Liver (tissue), 9 donors: ENCODE data around the gene CERS4. TPM values are rescaled to one million over a fixed set of nuclear protein-coding genes. Genes with fewer than 3 reads are reported as not detected.
"Not testable (repeated sequence)": the region's sequence is repeated elsewhere in the genome, so short reads cannot be mapped to it uniquely, and the experiment has no call there.

Experiments used
- DNase-seq: peaks from one replicate; pipeline ENCODE4 v3.0.0-alpha.2; 2017; ENCODE audit warnings: low spot score
- H3K27ac ChIP-seq, 2 donors: one replicate each; pipeline ENCODE4 v1.7.0; 2013; ENCODE audit warnings: inconsistent platforms in 2 of 2, low read length in 2 of 2, control low read depth in 1 of 2, low read depth in 1 of 2, mild to moderate bottlenecking in 1 of 2
- H3K27me3 ChIP-seq, 4 donors: one replicate each; pipeline versions ENCODE4 v1.6.1 to v1.7.0; 2013; ENCODE audit warnings: low read length in 3 of 4, inconsistent platforms in 1 of 4, mild to moderate bottlenecking in 1 of 4, moderate library complexity in 1 of 4; ENCODE audit not compliant: control insufficient read depth in 4 of 4, insufficient read depth in 4 of 4
- H3K36me3 ChIP-seq, 4 donors: one replicate each; pipeline versions ENCODE4 v1.6.1 to v1.7.0; 2013; ENCODE audit warnings: low read length in 3 of 4, mild to moderate bottlenecking in 3 of 4, low read depth in 1 of 4, moderate library complexity in 1 of 4; ENCODE audit not compliant: control insufficient read depth in 4 of 4, insufficient read depth in 3 of 4
- H3K4me1 ChIP-seq, 4 donors: one replicate each; pipeline versions ENCODE4 v1.6.1 to v1.7.0; 2013; ENCODE audit warnings: low read length in 3 of 4, mild to moderate bottlenecking in 3 of 4, moderate library complexity in 1 of 4; ENCODE audit not compliant: control insufficient read depth in 4 of 4, insufficient read depth in 4 of 4
- H3K4me3 ChIP-seq, 3 donors: one replicate each; pipeline versions ENCODE4 v1.6.1 to v1.7.0; 2013; ENCODE audit warnings: low read length in 3 of 3, control low read depth in 1 of 3, low read depth in 1 of 3, mild to moderate bottlenecking in 1 of 3
- H3K9ac ChIP-seq, 2 donors: one replicate each; pipeline ENCODE4 v1.7.0; 2013; ENCODE audit warnings: low read length in 2 of 2, mild to moderate bottlenecking in 2 of 2, moderate library complexity in 2 of 2, control low read depth in 1 of 2, low read depth in 1 of 2
- H3K9me3 ChIP-seq, 4 donors: one replicate each; pipeline versions ENCODE4 v1.6.1 to v1.7.0; 2013; ENCODE audit warnings: low read length in 3 of 4; ENCODE audit not compliant: control insufficient read depth in 4 of 4
- EGR1 ChIP-seq, 2 donors: IDR thresholded peaks; 2 replicates each; pipeline ENCODE4 v1.6.1; 2016 to 2018; ENCODE audit warnings: antibody characterized with exemption in 2 of 2, low read depth in 2 of 2
- FOXA1 ChIP-seq: IDR thresholded peaks from 2 replicates; pipeline ENCODE4 v1.6.1; 2016; ENCODE audit warnings: antibody characterized with exemption
- FOXA2 ChIP-seq: IDR thresholded peaks from 2 replicates; pipeline ENCODE4 v1.6.1; 2016; ENCODE audit warnings: antibody characterized with exemption
- GABPA ChIP-seq, 2 donors: IDR thresholded peaks in 1 of 2; conservative IDR thresholded peaks in 1 of 2; 2 replicates each; pipeline ENCODE4 v1.6.1; 2016; ENCODE audit warnings: antibody characterized with exemption in 2 of 2, mild to moderate bottlenecking in 1 of 2, moderate library complexity in 1 of 2
- HNF4A ChIP-seq, 2 donors: conservative IDR thresholded peaks; 2 replicates each; pipeline ENCODE4 v1.6.1; 2016; ENCODE audit warnings: antibody characterized with exemption in 2 of 2, mild to moderate bottlenecking in 2 of 2
- HNF4G ChIP-seq: IDR thresholded peaks from 2 replicates; pipeline ENCODE4 v1.6.1; 2016; ENCODE audit warnings: antibody characterized with exemption
- JUND ChIP-seq, 2 donors: IDR thresholded peaks; 2 replicates each; pipeline ENCODE4 v1.6.1; 2016; ENCODE audit warnings: antibody characterized with exemption in 2 of 2
- NR2F2 ChIP-seq: IDR thresholded peaks from 2 replicates; pipeline ENCODE4 v1.6.1; 2016; ENCODE audit warnings: antibody characterized with exemption
- RAD21 ChIP-seq, 2 donors: IDR thresholded peaks; 2 replicates each; pipeline ENCODE4 v1.6.1; 2016; ENCODE audit warnings: antibody characterized with exemption in 2 of 2, mild to moderate bottlenecking in 2 of 2
- RXRA ChIP-seq, 2 donors: IDR thresholded peaks; 2 replicates each; pipeline ENCODE4 v1.6.1; 2017 to 2018; ENCODE audit warnings: antibody characterized with exemption in 2 of 2, mild to moderate bottlenecking in 1 of 2
- SP1 ChIP-seq: IDR thresholded peaks from 2 replicates; pipeline ENCODE4 v1.6.1; 2018; ENCODE audit warnings: antibody characterized with exemption, mild to moderate bottlenecking
- YY1 ChIP-seq: IDR thresholded peaks from 2 replicates; pipeline ENCODE4 v1.6.1; 2016; ENCODE audit warnings: antibody characterized with exemption, mild to moderate bottlenecking
- WGBS: extraction: QIAGEN DNeasy Blood & Tissue Kit; methylation state at CpG from one replicate; pipeline ENCODE4 v1.1.7; 2013; 5-methylcytosine and 5-hydroxymethylcytosine counted together
- polyA plus RNA-seq, 2 donors: library from polyadenylated mRNA; stranded (reverse) in 1 of 2; unstranded in 1 of 2; fragments of 200-250 nt in 1 of 2; fragments of >200 nt in 1 of 2; fragmentation: Nextera tagmentation in 1 of 2; extraction: Ambion mirVana in 1 of 2; gene quantifications; one replicate each; pipeline versions ENCODE4 v1.2.1 to v1.2.3, GENCODE V29; 2013 to 2015
- total RNA-seq, 2 donors: library from RNA; depleted of rRNA; stranded (reverse); fragments of >200 nt; gene quantifications; one replicate each; pipeline ENCODE4 v1.2.3, GENCODE V29; 2014
- TF ChIP-seq, protein P1 (sequence below): IDR thresholded peaks from 2 replicates; pipeline ENCODE4 v1.6.1; 2016; ENCODE audit warnings: antibody characterized with exemption
- TF ChIP-seq, protein P2 (sequence below): IDR thresholded peaks from 2 replicates; pipeline ENCODE4 v1.6.1; 2016; ENCODE audit warnings: antibody characterized with exemption
- TF ChIP-seq, protein P3 (sequence below): fragments of 150-350 bp; IDR thresholded peaks from 2 replicates; pipeline ENCODE4 v1.5.1; 2017; ENCODE audit warnings: improper control_type of control experiment, low read depth, low read length; ENCODE audit not compliant: missing input control
- donor health status: healthy.
- donor health status: healthy.
- donor health status: healthy.
- donor health status: healthy.
- donor health status: healthy.

Gene CERS4
- total and polyA plus RNA-seq, 4 donors = 42.7 to 65.1 (median 56.4) TPM

- no peak for TF ChIP-seq HNF4A (conservative IDR thresholded peaks at IDR 0.05)
- no peaks in the 10 kb centered on the region for H3K4me1 ChIP-seq
- H3K9me3 ChIP-seq = no peaks in the 10 kb centered on the region
- no peak for DNase-seq
- H3K4me3 ChIP-seq = no peak overlapping the region
- peaks cover 3 to 32% (median 12%) of the 10 kb centered on the region in 4 donors for H3K36me3 ChIP-seq
- WGBS = 95% methylated on average over 14 of the region's 14 CpGs
- no peak overlapping the region for H3K9ac ChIP-seq
- no peak overlapping the region for H3K27ac ChIP-seq
- H3K27me3 ChIP-seq = no peaks in the 10 kb centered on the region
Measured at GRCh38 chr19:8261881-8262280, 52.7 kb downstream of the CERS4 start.

DNA sequence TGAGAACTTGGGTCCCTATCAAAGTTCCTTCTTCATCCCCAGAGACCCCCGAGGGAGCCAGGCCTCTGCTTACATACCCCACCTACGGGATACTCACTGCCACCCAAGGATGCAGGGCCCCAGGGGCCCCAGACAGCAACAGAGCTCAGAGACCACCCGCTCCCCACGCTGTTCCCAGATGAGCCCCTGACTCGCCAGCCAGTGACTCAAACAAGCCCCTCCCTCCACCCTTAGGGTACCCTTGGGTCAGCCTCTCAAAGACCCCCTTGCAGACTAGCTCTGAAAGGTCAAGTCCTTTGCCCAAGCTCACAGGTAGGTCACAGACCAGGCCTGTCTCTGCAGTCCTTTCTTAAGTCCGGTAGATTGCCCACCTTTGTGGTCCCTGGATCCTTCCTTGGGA is 53.3 kb downstream of the CERS4 start:
- H3K36me3 ChIP-seq = peaks cover 3 to 30% (median 10%) of the 10 kb centered on the region in 4 donors
- no peak overlapping the region for H3K4me3 ChIP-seq
- H3K9ac ChIP-seq = no peak overlapping the region
- no peaks in the 10 kb centered on the region for H3K9me3 ChIP-seq
- no peak for DNase-seq
- H3K27me3 ChIP-seq = no peaks in the 10 kb centered on the region
- no peaks in the 10 kb centered on the region for H3K4me1 ChIP-seq
- TF ChIP-seq, protein P1, sequence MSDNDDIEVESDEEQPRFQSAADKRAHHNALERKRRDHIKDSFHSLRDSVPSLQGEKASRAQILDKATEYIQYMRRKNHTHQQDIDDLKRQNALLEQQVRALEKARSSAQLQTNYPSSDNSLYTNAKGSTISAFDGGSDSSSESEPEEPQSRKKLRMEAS = no peak
- TF ChIP-seq RXRA (IDR thresholded peaks at IDR 0.05) = no peak
- no peak for TF ChIP-seq RAD21 (IDR thresholded peaks at IDR 0.05)
- TF ChIP-seq NR2F2 = no peak
- TF ChIP-seq HNF4A (conservative IDR thresholded peaks at IDR 0.05) = no peak
- TF ChIP-seq, protein P2, sequence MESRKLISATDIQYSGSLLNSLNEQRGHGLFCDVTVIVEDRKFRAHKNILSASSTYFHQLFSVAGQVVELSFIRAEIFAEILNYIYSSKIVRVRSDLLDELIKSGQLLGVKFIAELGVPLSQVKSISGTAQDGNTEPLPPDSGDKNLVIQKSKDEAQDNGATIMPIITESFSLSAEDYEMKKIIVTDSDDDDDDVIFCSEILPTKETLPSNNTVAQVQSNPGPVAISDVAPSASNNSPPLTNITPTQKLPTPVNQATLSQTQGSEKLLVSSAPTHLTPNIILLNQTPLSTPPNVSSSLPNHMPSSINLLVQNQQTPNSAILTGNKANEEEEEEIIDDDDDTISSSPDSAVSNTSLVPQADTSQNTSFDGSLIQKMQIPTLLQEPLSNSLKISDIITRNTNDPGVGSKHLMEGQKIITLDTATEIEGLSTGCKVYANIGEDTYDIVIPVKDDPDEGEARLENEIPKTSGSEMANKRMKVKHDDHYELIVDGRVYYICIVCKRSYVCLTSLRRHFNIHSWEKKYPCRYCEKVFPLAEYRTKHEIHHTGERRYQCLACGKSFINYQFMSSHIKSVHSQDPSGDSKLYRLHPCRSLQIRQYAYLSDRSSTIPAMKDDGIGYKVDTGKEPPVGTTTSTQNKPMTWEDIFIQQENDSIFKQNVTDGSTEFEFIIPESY = no peak
- no peak for TF ChIP-seq JUND (IDR thresholded peaks at IDR 0.05)
- TF ChIP-seq, protein P3, sequence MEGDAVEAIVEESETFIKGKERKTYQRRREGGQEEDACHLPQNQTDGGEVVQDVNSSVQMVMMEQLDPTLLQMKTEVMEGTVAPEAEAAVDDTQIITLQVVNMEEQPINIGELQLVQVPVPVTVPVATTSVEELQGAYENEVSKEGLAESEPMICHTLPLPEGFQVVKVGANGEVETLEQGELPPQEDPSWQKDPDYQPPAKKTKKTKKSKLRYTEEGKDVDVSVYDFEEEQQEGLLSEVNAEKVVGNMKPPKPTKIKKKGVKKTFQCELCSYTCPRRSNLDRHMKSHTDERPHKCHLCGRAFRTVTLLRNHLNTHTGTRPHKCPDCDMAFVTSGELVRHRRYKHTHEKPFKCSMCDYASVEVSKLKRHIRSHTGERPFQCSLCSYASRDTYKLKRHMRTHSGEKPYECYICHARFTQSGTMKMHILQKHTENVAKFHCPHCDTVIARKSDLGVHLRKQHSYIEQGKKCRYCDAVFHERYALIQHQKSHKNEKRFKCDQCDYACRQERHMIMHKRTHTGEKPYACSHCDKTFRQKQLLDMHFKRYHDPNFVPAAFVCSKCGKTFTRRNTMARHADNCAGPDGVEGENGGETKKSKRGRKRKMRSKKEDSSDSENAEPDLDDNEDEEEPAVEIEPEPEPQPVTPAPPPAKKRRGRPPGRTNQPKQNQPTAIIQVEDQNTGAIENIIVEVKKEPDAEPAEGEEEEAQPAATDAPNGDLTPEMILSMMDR = no peak
- no peak for TF ChIP-seq FOXA2
- TF ChIP-seq SP1 = no peak
- no peak for TF ChIP-seq FOXA1
- TF ChIP-seq HNF4G = no peak
- no peak for TF ChIP-seq GABPA (IDR thresholded peaks at IDR 0.05 in 1 of 2, conservative IDR thresholded peaks at IDR 0.05 in 1 of 2)
- no peak for TF ChIP-seq YY1
- TF ChIP-seq EGR1 (IDR thresholded peaks at IDR 0.05; ENCODE audit: low read depth in 2 of 2) = no peak
- no peak overlapping the region for H3K27ac ChIP-seq
- 98% methylated on average over 6 of the region's 6 CpGs for WGBS

DNA sequence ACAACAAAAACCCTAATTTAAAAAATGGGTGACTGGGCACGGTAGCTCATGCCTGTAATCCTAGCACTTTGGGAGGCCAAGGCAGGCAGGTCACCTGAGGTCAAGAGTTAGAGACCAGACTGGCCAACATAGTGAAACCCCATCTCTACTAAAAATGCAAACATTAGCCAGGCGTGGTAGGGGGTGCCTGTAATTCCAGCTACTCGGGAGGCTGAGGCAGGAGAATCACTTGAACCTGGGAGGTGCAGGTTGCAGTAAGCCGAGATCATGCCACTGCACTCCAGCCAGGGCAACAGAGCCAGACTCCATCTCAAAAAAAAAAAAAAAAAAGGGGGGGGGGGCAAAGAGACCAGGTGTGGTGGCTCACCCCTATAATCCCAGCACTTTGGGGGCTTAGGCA is 55.1 kb downstream of the CERS4 start:
- H3K36me3 ChIP-seq = peaks cover 0 to 21% (median 7%) of the 10 kb centered on the region in 4 donors
- H3K9me3 ChIP-seq, H3K27me3 ChIP-seq, DNase-seq, H3K4me3 ChIP-seq, H3K27ac ChIP-seq, H3K4me1 ChIP-seq, H3K9ac ChIP-seq: not testable (repeated sequence)
- 87% methylated on average over 4 of the region's 4 CpGs for WGBS
